Nephron progenitor cell (in vitro differentiated cells): ENCODE results near the gene APLP2.
A peak's percentile ranks its signal among the peaks of the same experiment; 100 is the strongest.

ENCODE experiments used
- DNase-seq: peaks from one replicate; pipeline ENCODE4 v3.0.0; 2021
- H3K27ac Mint-ChIP-seq: 2 replicates; pipeline ENCODE4 v1.8.0; 2021; ENCODE audit warnings: mild to moderate bottlenecking, moderate library complexity, mixed read lengths
- H3K27me3 Mint-ChIP-seq: 2 replicates; pipeline ENCODE4 v1.8.0; 2021; ENCODE audit warnings: mild to moderate bottlenecking, low read depth, mixed read lengths; ENCODE audit not compliant: poor library complexity
- H3K36me3 Mint-ChIP-seq: 2 replicates; pipeline ENCODE4 v1.8.0; 2021; ENCODE audit warnings: low read depth, mixed read lengths
- H3K4me1 Mint-ChIP-seq: 2 replicates; pipeline ENCODE4 v1.8.0; 2021; ENCODE audit warnings: mixed read lengths
- H3K4me3 Mint-ChIP-seq: 2 replicates; pipeline ENCODE4 v1.8.0; 2021; ENCODE audit warnings: mild to moderate bottlenecking, moderate library complexity, mixed read lengths
- H3K9me3 Mint-ChIP-seq: 2 replicates; pipeline ENCODE4 v1.8.0; 2021; ENCODE audit warnings: mild to moderate bottlenecking, moderate library complexity, mixed read lengths
- CTCF ChIP-seq: fragments of 200-600 bp; sonication (generic); IDR thresholded peaks from 2 replicates; pipeline ENCODE4 v1.5.0; 2021; ENCODE audit warnings: antibody characterized with exemption

APLP2 gene

DNA sequence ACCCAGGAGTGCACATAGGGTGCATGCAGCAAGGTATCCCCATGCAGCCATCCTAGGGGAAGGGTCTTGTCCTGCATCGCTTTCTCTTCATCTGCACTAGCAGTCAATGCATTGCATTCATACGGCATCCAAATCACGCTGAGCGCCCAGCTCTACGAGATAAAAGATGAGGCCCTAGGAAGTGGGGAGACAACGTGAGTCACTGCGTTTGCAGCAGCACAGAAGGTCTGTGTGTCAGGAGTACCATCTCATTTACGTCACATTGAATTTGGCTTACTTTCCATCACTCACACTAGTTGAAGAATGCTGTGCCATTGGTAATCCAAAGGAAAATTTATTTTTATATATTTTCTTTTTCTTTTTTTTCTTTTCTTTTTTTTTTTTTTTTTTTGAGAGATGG is 87.4 kb downstream of the APLP2 start:
- Mint-ChIP-seq H3K36me3 (no peaks in the 10 kb centered on the region), H3K9me3 (no peaks in the 10 kb centered on the region), H3K4me1 (peaks cover 18% of the 10 kb centered on the region), H3K4me3 (no peak overlapping the region), H3K27ac (no peak overlapping the region), H3K27me3 (peaks cover 56% of the 10 kb centered on the region)
- no peak for DNase-seq
- no peak for TF ChIP-seq CTCF

GRCh38 chr11:130157840-130158239 is 88.1 kb downstream of the APLP2 start:
- Mint-ChIP-seq H3K4me1 (peaks cover 18% of the 10 kb centered on the region), H3K4me3 (peak overlapping the region; percentile 75), H3K27me3 (peaks cover 61% of the 10 kb centered on the region), H3K27ac (no peak overlapping the region), H3K36me3 (no peaks in the 10 kb centered on the region), H3K9me3 (no peaks in the 10 kb centered on the region)
- TF ChIP-seq CTCF, result no peak
- no peak for DNase-seq

DNA sequence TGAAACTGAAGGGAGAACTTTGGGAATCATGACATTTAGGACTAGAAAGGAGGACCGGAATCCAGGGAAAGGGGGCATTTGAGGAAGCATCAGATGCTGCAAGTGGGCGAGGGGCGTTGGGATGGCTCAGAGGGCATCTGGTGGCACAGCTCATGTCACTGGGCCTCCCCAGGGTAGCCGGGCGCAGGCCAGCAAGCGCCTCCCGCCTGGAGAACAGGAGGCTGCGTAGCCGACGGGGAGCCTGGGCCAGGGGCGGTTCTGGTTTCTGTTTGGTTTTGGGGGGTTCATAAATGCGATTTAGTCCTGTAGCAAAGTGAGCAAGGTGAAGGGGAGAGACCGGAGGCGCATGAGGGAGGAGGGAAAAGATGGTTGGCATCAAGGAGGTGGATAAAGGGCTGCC is 89.4 kb downstream of the APLP2 start:
- peaks cover 73% of the 10 kb centered on the region for H3K27me3 Mint-ChIP-seq
- H3K9me3 Mint-ChIP-seq, result no peaks in the 10 kb centered on the region
- H3K27ac Mint-ChIP-seq, result no peak overlapping the region

GRCh38 chr11:130159657-130160497 is 90.2 kb downstream of the APLP2 start, which contains the start of gene ST14:
ST14 (plus strand) TSS chr11:130159782; CDS start chr11:130159980, 198 bp downstream.
- Mint-ChIP-seq H3K27me3 (peaks cover 73% of the 10 kb centered on the region), H3K9me3 (no peaks in the 10 kb centered on the region), H3K4me3 (peak within 1 kb of the TSS; percentile 75), H3K4me1 (peaks cover 18% of the 10 kb centered on the region), H3K27ac (no peak within 1 kb of the TSS), H3K36me3 (no peaks in the 10 kb centered on the region)
- peak; percentile 57 for DNase-seq
- TF ChIP-seq CTCF, result no peak

More for the DNA sequence above, 89.4 kb downstream of the APLP2 start:
- H3K4me1 Mint-ChIP-seq, result peaks cover 18% of the 10 kb centered on the region
- DNase-seq, result no peak
- no peak for TF ChIP-seq CTCF
- peak overlapping the region; percentile 75 for H3K4me3 Mint-ChIP-seq
- H3K36me3 Mint-ChIP-seq, result no peaks in the 10 kb centered on the region

GRCh38 chr11:130160498-130161155 is 90.9 kb downstream of the APLP2 start:
- no peak for TF ChIP-seq CTCF
- Mint-ChIP-seq H3K9me3 (no peaks in the 10 kb centered on the region), H3K27me3 (peaks cover 77% of the 10 kb centered on the region), H3K27ac (no peak overlapping the region), H3K4me3 (peak overlapping the region; percentile 75), H3K36me3 (no peaks in the 10 kb centered on the region), H3K4me1 (peaks cover 18% of the 10 kb centered on the region)
- DNase-seq, result no peak
